ENCODE results near the gene SCUBE2. TPM values are rescaled to one million over a fixed set of nuclear protein-coding genes. Genes with fewer than 3 reads are reported as not detected.

The SCUBE2 gene
- polyA plus RNA-seq, 1 of the 3 experiments (the other 2 are of a cell fraction), result 0.76 TPM

- Histone ChIP-seq H3K27ac (ENCODE audit: low read depth in 2 of 2, low read length in 1 of 2) (no peak overlapping the region), H3K4me1 (ENCODE audit: control insufficient read depth in 1 of 2, insufficient read depth in 2 of 2, low read depth in 1 of 2, low read length in 1 of 2) (peaks cover 0 to 11% of the 10 kb centered on the region in 2 experiments; a peak in 2 of 4 replicates), H3K9ac (no peak overlapping the region), H2AFZ (ENCODE audit: low read depth) (no peak overlapping the region), H3K9me3 (no peaks in the 10 kb centered on the region), H3K4me3 (ENCODE audit: low read depth in 2 of 2, low read length in 1 of 2) (no peak overlapping the region), H3K4me2 (no peak overlapping the region), H3K27me3 (ENCODE audit: insufficient read depth) (no peaks in the 10 kb centered on the region), H3K36me3 (replicated peaks in 1 of 2; ENCODE audit: control insufficient read depth in 1 of 2, insufficient read depth in 2 of 2, low read length in 1 of 2) (peaks cover 13 to 47% of the 10 kb centered on the region in 2 experiments), H3K9me2 (no peaks in the 10 kb centered on the region), H4K20me1 (ENCODE audit: insufficient read depth) (peaks cover 17% of the 10 kb centered on the region), H3F3A (replicated peaks; ENCODE audit: insufficient read depth) (peaks cover 17% of the 10 kb centered on the region), H3K79me2 (ENCODE audit: insufficient read depth) (no peaks in the 10 kb centered on the region)
- TF ChIP-seq FOXM1 (IDR thresholded peaks at IDR 0.05; ENCODE audit: low read depth) (no peak), GABPA (IDR thresholded peaks at IDR 0.05; ENCODE audit: low read depth) (no peak), TCF12 (IDR thresholded peaks at IDR 0.05) (no peak), YY1 (IDR thresholded peaks at IDR 0.05; ENCODE audit: low read depth) (no peak), USF1 (IDR thresholded peaks at IDR 0.05; ENCODE audit: borderline replicate concordance, low read depth) (no peak), SMC3 (IDR thresholded peaks at IDR 0.05; ENCODE audit: low read depth, low read length) (no peak), MAX (IDR thresholded peaks at IDR 0.05; ENCODE audit: low read depth) (no peak), POLR2AphosphoS5 (IDR thresholded peaks at IDR 0.05; ENCODE audit: low read depth, low read length) (no peak), NFIC (IDR thresholded peaks at IDR 0.05; ENCODE audit: borderline replicate concordance) (no peak)
- 97% methylated on average over 2 of the region's 2 CpGs for WGBS (ENCODE audit: low lambda C conversion rate)
- ChIA-PET POLR2A (no interaction called here), CTCF (interaction anchor here (0.6 to 2.1 kb wide), 2 partner anchors 68 to 119 kb away, joined by 3 to 8 read pairs; no protein-coding TSS in a partner anchor)
- no peak for DNase-seq
Measured at GRCh38 chr11:9133956-9134355, 42.6 kb upstream of the SCUBE2 start.

GRCh38 chr11:9132203-9132878 lies 40.9 kb upstream of the SCUBE2 start:
- POLR2A ChIA-PET, result no interaction called here
- WGBS (ENCODE audit: low lambda C conversion rate), result 87% methylated on average over 5 of the region's 5 CpGs

More at GRCh38 chr11:9132203-9132878, 40.9 kb upstream of the SCUBE2 start:
- H3K4me2 ChIP-seq, result no peak overlapping the region
- H3K27ac ChIP-seq (ENCODE audit: low read depth in 2 of 2, low read length in 1 of 2), result no peak overlapping the region
- H3K36me3 ChIP-seq (replicated peaks in 1 of 2; ENCODE audit: control insufficient read depth in 1 of 2, insufficient read depth in 2 of 2, low read length in 1 of 2), result peaks cover 9 to 41% of the 10 kb centered on the region in 2 experiments
- DNase-seq, result no peak
- H2AFZ ChIP-seq (ENCODE audit: low read depth), result no peak overlapping the region
- peaks cover 6% of the 10 kb centered on the region; the same call in 1 of the 2 replicates for H4K20me1 ChIP-seq (ENCODE audit: insufficient read depth)
- H3K9ac ChIP-seq, result no peak overlapping the region
- no peaks in the 10 kb centered on the region for H3K9me3 ChIP-seq
- H3K79me2 ChIP-seq (ENCODE audit: insufficient read depth), result no peaks in the 10 kb centered on the region
- no peaks in the 10 kb centered on the region for H3K27me3 ChIP-seq (ENCODE audit: insufficient read depth)
- TF ChIP-seq YY1 (IDR thresholded peaks at IDR 0.05; ENCODE audit: low read depth) (no peak), ZBTB33 (IDR thresholded peaks at IDR 0.05; ENCODE audit: borderline replicate concordance, low read depth) (no peak), MXI1 (IDR thresholded peaks at IDR 0.05; ENCODE audit: low read depth, low read length) (no peak)
- no peaks in the 10 kb centered on the region for H3K4me1 ChIP-seq (ENCODE audit: control insufficient read depth in 1 of 2, insufficient read depth in 2 of 2, low read depth in 1 of 2, low read length in 1 of 2)
- H3K9me2 ChIP-seq, result no peaks in the 10 kb centered on the region
- peaks cover 7% of the 10 kb centered on the region for H3F3A ChIP-seq (replicated peaks; ENCODE audit: insufficient read depth)
- no peak overlapping the region for H3K4me3 ChIP-seq (ENCODE audit: low read depth in 2 of 2, low read length in 1 of 2)
- CTCF ChIA-PET, result interaction anchor here (0.9 to 2.1 kb wide), 5 partner anchors 10 to 117 kb away, joined by 3 to 8 read pairs (median 4); no protein-coding TSS in a partner anchor

All from SK-N-SH (cell line).